Measurements from ENCODE around the gene EFNA2. TPM values are rescaled to one million over a fixed set of nuclear protein-coding genes. Genes with fewer than 3 reads are reported as not detected.

Gene EFNA2
- total RNA-seq (ENCODE audit: low replicate concordance): 5.1 and 17.6 TPM in 2 replicates
- long read RNA-seq: 0 reads

GRCh38 chr19:1285737-1286360 is at the start of gene EFNA2:
EFNA2 (plus strand) TSS chr19:1285873; CDS start chr19:1286169, 296 bp downstream.
- Mint-ChIP-seq H3K36me3 (no peaks in the 10 kb centered on the region), H3K9me3 (no peaks in the 10 kb centered on the region), H3K27ac (peak within 1 kb of the TSS; percentile 51), H3K27me3 (peaks cover 7% of the 10 kb centered on the region), H3K4me1 (ENCODE audit: unreplicated experiment) (peaks cover 10% of the 10 kb centered on the region), H3K4me3 (peak within 1 kb of the TSS; percentile 85)
- DNase-seq (ENCODE audit: extremely low spot score, unreplicated experiment): no peak
- TF ChIP-seq CTCF (conservative IDR thresholded peaks at IDR 0.05): peak; percentile 17

GRCh38 chr19:1236576-1236975 is 49.1 kb upstream of the EFNA2 start:
- Mint-ChIP-seq H3K27me3 (no peaks in the 10 kb centered on the region), H3K27ac (no peak overlapping the region), H3K4me3 (peak overlapping the region; percentile 51), H3K36me3 (no peaks in the 10 kb centered on the region), H3K9me3 (no peaks in the 10 kb centered on the region), H3K4me1 (ENCODE audit: unreplicated experiment) (peaks cover 22% of the 10 kb centered on the region)
- no peak for DNase-seq (ENCODE audit: extremely low spot score, unreplicated experiment)
- no peak for TF ChIP-seq CTCF (conservative IDR thresholded peaks at IDR 0.05)

- Mint-ChIP-seq H3K4me3 (peak overlapping the region; percentile 68), H3K4me1 (ENCODE audit: unreplicated experiment) (peaks cover 19% of the 10 kb centered on the region), H3K27ac (no peak overlapping the region), H3K9me3 (no peaks in the 10 kb centered on the region), H3K36me3 (no peaks in the 10 kb centered on the region), H3K27me3 (no peaks in the 10 kb centered on the region)
- no peak for DNase-seq (ENCODE audit: extremely low spot score, unreplicated experiment)
- no peak for TF ChIP-seq CTCF (conservative IDR thresholded peaks at IDR 0.05)
These were observed 48.5 kb upstream of the EFNA2 start for GRCh38 chr19:1237027-1237659.

- Mint-ChIP-seq H3K4me1 (ENCODE audit: unreplicated experiment) (peaks cover 12% of the 10 kb centered on the region), H3K9me3 (no peaks in the 10 kb centered on the region), H3K27me3 (no peaks in the 10 kb centered on the region), H3K27ac (peak within 1 kb of the TSS; percentile 83), H3K4me3 (peak within 1 kb of the TSS; percentile 86), H3K36me3 (no peaks in the 10 kb centered on the region)
- no peak for TF ChIP-seq CTCF (conservative IDR thresholded peaks at IDR 0.05)
- no peak for DNase-seq (ENCODE audit: extremely low spot score, unreplicated experiment)
These were observed 47.8 kb upstream of the EFNA2 start, which contains the start of gene CBARP for GRCh38 chr19:1237754-1238368. CBARP (minus strand) TSS chr19:1238005; CDS start chr19:1236100, 1,905 bp downstream.

GRCh38 chr19:1238369-1239303 is 47.0 kb upstream of the EFNA2 start:
- no peaks in the 10 kb centered on the region for H3K36me3 Mint-ChIP-seq
- H3K4me3 Mint-ChIP-seq: peak overlapping the region; percentile 86
- no peak for TF ChIP-seq CTCF (conservative IDR thresholded peaks at IDR 0.05)
- no peaks in the 10 kb centered on the region for H3K9me3 Mint-ChIP-seq
- no peaks in the 10 kb centered on the region for H3K27me3 Mint-ChIP-seq
- H3K27ac Mint-ChIP-seq: peak overlapping the region; percentile 83
- H3K4me1 Mint-ChIP-seq (ENCODE audit: unreplicated experiment): peaks cover 12% of the 10 kb centered on the region
- DNase-seq (ENCODE audit: extremely low spot score, unreplicated experiment): no peak
